ENCODE measurements around the gene BACE2. TPM values are rescaled to one million over a fixed set of nuclear protein-coding genes. Genes with fewer than 3 reads are reported as not detected.
A peak's percentile ranks its signal among the peaks of the same experiment; 100 is the strongest.
"Not testable (repeated sequence)": the region's sequence is repeated elsewhere in the genome, so short reads cannot be mapped to it uniquely, and the experiment has no call there.

The BACE2 gene
- total and polyA plus RNA-seq, 12 donors = 4.5 to 36.5 (median 15.1) TPM

DNA sequence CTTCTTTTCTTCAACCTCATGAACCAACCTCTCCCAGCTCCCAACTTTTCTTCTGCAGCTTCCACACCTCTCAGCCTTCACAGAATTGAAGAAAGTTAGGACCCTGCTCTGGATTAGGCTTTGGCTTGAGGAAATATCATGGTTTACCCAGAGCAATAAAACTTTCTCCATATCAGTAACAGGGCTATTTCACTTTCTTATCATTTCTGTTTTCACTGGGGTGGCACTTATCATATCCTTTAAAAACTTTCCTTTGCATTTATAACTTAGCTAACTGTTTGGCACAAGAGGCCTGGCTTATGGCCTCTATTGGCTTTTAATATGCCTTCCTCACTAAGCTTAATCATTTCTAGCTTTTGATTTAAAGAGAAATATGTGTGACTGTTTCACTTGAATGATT is 139.3 kb downstream of the BACE2 start:
- H3K36me3 ChIP-seq = no peaks in the 10 kb centered on the region
- peaks cover 0 to 10% (median 1%) of the 10 kb centered on the region in 11 donors for H3K9me3 ChIP-seq
- no peaks in the 10 kb centered on the region for H3K4me1 ChIP-seq
- intact Hi-C loops (cut with DNase I) = no loop called here
- DNase-seq = no peak
- ATAC-seq = no peak
- no peak overlapping the region for H3K4me3 ChIP-seq
- H3K27me3 ChIP-seq = peaks cover 0 to 41% (median 18%) of the 10 kb centered on the region in 7 donors
- no peak overlapping the region for H3K27ac ChIP-seq
- no peak for TF ChIP-seq CTCF (IDR thresholded peaks at IDR 0.05)

GRCh38 chr21:41313285-41314164 is 145.6 kb downstream of the BACE2 start:
- DNase-seq; H3K27ac ChIP-seq; ATAC-seq; H3K9me3 ChIP-seq; H3K4me3 ChIP-seq; intact Hi-C loops (cut with DNase I); H3K36me3 ChIP-seq: not testable (repeated sequence)
- H3K4me1 ChIP-seq = peaks cover 3 to 13% (median 10%) of the 10 kb centered on the region in 9 donors
- WGBS, 2 donors = 93 to 97% methylated on average over 4 to 5 of the region's 8 CpGs
- H3K27me3 ChIP-seq = peaks cover 17 to 70% (median 58%) of the 10 kb centered on the region in 7 donors

DNA sequence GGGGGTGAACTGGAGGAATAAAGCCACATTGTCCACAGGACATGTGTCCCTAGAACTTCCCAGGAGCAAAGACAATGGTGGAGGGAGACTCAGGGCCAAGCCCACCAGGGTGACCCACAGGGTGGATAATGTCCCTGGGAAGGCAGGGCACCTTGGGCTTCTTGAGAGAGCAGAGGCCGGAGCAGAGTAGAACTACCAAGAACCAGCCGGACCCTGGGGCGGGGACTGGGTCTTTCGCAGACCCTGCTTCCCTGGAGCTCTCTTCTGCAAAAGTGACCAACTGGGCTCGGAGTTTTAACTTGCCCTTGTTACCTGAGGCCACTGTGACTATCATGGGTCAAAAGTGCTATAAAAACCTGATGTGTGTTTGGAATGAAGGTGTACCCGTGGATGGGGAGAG is 147.8 kb downstream of the BACE2 start:
- Histone ChIP-seq H3K27ac (no peak overlapping the region), H3K4me1 (peaks cover 3 to 13% (median 10%) of the 10 kb centered on the region in 9 donors), H3K36me3 (no peaks in the 10 kb centered on the region), H3K9me3 (no peaks in the 10 kb centered on the region), H3K27me3 (peaks cover 17 to 58% (median 44%) of the 10 kb centered on the region in 7 donors), H3K4me3 (no peak overlapping the region)
- intact Hi-C loops (cut with DNase I) = no loop called here
- TF ChIP-seq CTCF (IDR thresholded peaks at IDR 0.05) = no peak
- no peak for ATAC-seq
- 94 to 97% methylated on average over 6 of the region's 6 CpGs for WGBS, 2 donors
- no peak for DNase-seq

DNA sequence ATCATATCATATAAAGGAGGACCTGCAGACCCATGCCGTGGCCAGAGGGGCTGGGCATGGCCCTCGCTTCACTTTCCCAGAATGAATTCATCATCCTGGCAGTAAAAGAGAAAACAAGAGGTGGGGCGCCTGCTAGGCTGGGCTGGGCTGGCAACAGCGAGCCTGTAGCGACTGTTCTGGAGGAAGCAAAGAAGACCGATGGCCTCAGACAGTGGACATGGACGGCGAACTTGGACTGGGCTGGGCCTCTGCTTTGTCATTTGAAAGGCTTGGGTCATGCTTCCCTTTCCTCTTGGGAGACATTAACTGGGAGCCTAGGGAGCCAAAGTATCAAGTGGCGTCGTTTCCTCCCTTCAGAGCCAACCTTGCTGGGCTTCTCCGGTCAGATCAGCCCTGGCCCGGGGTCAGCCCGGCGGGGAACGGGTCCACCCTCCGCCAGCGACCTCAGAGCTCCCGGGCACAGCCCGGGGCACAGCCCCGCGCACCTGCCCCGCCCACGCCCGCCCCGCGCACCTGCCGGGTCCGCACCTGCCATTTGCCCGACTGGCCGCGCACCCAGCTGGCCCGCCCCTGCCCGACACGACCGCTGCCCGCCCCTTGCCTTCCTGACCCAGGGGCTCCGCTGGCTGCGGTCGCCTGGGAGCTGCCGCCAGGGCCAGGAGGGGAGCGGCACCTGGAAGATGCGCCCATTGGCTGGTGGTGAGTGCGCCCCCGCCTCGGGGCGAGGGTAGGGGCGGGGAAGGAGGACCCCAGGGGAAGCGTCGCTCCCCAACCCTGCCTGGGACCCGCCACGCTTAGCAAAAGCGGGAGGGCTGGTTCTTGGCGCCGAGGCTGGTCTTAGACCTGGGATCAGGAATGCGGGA is 148.5 kb downstream of the BACE2 start, which contains the start of gene FAM3B:
TSS of gene FAM3B (plus strand) at position 602 of the 863 bp plus-strand sequence. CDS start at position 681, 79 bp downstream.
- WGBS, 2 donors = 7 to 8% methylated on average over 55 of the region's 55 CpGs
- Histone ChIP-seq H3K36me3 (no peaks in the 10 kb centered on the region), H3K27me3 (peaks cover 17 to 61% (median 50%) of the 10 kb centered on the region in 7 donors), H3K27ac (no peak within 1 kb of the TSS), H3K4me3 (peak within 1 kb of the TSS; percentile 14 to 44 (median 29)), H3K9me3 (no peaks in the 10 kb centered on the region), H3K4me1 (peaks cover 3 to 13% (median 10%) of the 10 kb centered on the region in 9 donors)
- DNase-seq (no peak), ATAC-seq (peak in 1 of 8 donors; percentile 61)
- intact Hi-C loops (cut with DNase I) = no loop called here
- TF ChIP-seq CTCF (IDR thresholded peaks at IDR 0.05) = no peak

All from heart right ventricle (tissue), 16 donors.